ENCODE measurements around the gene RANGAP1. TPM values are rescaled to one million over a fixed set of nuclear protein-coding genes. Genes with fewer than 3 reads are reported as not detected.

RANGAP1 gene
- total and polyA plus RNA-seq, 2 of the 13 experiments (the other 11 are each of a cell fraction or from before 2014, with no cell fraction given) = 51.8 to 83.9 TPM

GRCh38 chr22:41302021-41302767, 16.2 kb upstream of the RANGAP1 start (continued):
- TF ChIP-seq, protein P1, sequence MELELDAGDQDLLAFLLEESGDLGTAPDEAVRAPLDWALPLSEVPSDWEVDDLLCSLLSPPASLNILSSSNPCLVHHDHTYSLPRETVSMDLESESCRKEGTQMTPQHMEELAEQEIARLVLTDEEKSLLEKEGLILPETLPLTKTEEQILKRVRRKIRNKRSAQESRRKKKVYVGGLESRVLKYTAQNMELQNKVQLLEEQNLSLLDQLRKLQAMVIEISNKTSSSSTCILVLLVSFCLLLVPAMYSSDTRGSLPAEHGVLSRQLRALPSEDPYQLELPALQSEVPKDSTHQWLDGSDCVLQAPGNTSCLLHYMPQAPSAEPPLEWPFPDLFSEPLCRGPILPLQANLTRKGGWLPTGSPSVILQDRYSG (CRISPR knock-in tag; IDR thresholded peaks at IDR 0.05) = no peak
- TF ChIP-seq FOSL2 (CRISPR knock-in tag; IDR thresholded peaks at IDR 0.05) (0 out of 2 replicates have a peak, but pooled peaks have one; percentile 8), ZBTB8A (CRISPR knock-in tag; IDR thresholded peaks at IDR 0.05; ENCODE audit: borderline replicate concordance, low read depth) (no peak), ZNF3 (CRISPR knock-in tag; IDR thresholded peaks at IDR 0.05) (no peak), ZNF318 (CRISPR knock-in tag; IDR thresholded peaks at IDR 0.05) (no peak), ZNF121 (CRISPR knock-in tag; IDR thresholded peaks at IDR 0.05) (0 out of 2 replicates have a peak, but pooled peaks have one; percentile 5), RBFOX2 (IDR thresholded peaks at IDR 0.05; ENCODE audit: low read depth, low read length) (peak; percentile 5; the same call in 1 of the 2 replicates), ZNF143 (CRISPR knock-in tag; IDR thresholded peaks at IDR 0.05) (0 out of 2 replicates have a peak, but pooled peaks have one; percentile 10), GFI1 (CRISPR knock-in tag; IDR thresholded peaks at IDR 0.05; ENCODE audit: borderline replicate concordance) (0 out of 2 replicates have a peak, but pooled peaks have one; percentile 9), ISX (CRISPR knock-in tag; conservative IDR thresholded peaks at IDR 0.05) (no peak), SRSF1 (optimal IDR thresholded peaks at IDR 0.05; ENCODE audit: low read depth, low read length) (no peak)
